ENCODE data around the gene ZNF385A. TPM values are rescaled to one million over a fixed set of nuclear protein-coding genes. Genes with fewer than 3 reads are reported as not detected.

ZNF385A gene
- total and polyA plus RNA-seq, 2 of the 4 experiments (the other 2 are of a cell fraction) = 0.36 to 2.5 TPM

- TF ChIP-seq, protein P1, sequence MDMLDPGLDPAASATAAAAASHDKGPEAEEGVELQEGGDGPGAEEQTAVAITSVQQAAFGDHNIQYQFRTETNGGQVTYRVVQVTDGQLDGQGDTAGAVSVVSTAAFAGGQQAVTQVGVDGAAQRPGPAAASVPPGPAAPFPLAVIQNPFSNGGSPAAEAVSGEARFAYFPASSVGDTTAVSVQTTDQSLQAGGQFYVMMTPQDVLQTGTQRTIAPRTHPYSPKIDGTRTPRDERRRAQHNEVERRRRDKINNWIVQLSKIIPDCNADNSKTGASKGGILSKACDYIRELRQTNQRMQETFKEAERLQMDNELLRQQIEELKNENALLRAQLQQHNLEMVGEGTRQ (IDR thresholded peaks at IDR 0.05; ENCODE audit: low read depth, low read length) = no peak
- no peak for TF ChIP-seq RFX5 (IDR thresholded peaks at IDR 0.05; ENCODE audit: low read depth, low read length)
- no peak for TF ChIP-seq MAZ (IDR thresholded peaks at IDR 0.05; ENCODE audit: borderline replicate concordance, low read depth, low read length)
- TF ChIP-seq NFE2L2 (IDR thresholded peaks at IDR 0.05; ENCODE audit: low read depth, low read length) = no peak
- TF ChIP-seq FOS (IDR thresholded peaks at IDR 0.05; ENCODE audit: low read depth, low read length) = no peak
- no peak for TF ChIP-seq MAFK (IDR thresholded peaks at IDR 0.05; ENCODE audit: low read depth, low read length)
Measured at GRCh38 chr12:54364413-54364812, 20.1 kb downstream of the ZNF385A start, which contains the start of gene GPR84 (continued).

- no peak overlapping the region for H4K91ac ChIP-seq (ENCODE audit: insufficient read depth, low read depth, low read length)
- no peak overlapping the region for H3K23ac ChIP-seq (ENCODE audit: low read depth, low read length)
- H3K4me1 ChIP-seq (ENCODE audit: control insufficient read depth, insufficient read depth, low read length) = peaks cover 13% of the 10 kb centered on the region
- dilution Hi-C loops (cut with HindIII; ENCODE audit: low sequenced_read_pairs, unreplicated experiment) (no loop called here), in situ Hi-C loops (cut with MboI; ENCODE audit: low sequenced_read_pairs) (loop anchor here (5.0 kb wide), 2 partner anchors 71 to 141 kb away; no protein-coding TSS in a partner anchor), intact Hi-C loops (cut with micrococcal nuclease) (no loop called here)
- no peaks in the 10 kb centered on the region for H4K20me1 ChIP-seq (ENCODE audit: insufficient read depth, low read length)
- DNase-seq (no peak), ATAC-seq (ENCODE audit: low read depth) (no peak)
- no peaks in the 10 kb centered on the region for H3K9me3 ChIP-seq (ENCODE audit: control insufficient read depth, insufficient read depth, low read length)
- H3K14ac ChIP-seq (replicated peaks; ENCODE audit: low read depth, low read length) = no peak overlapping the region
- no peaks in the 10 kb centered on the region for H3K27me3 ChIP-seq (ENCODE audit: control insufficient read depth, insufficient read depth, low read length)
- TF ChIP-seq RFX5 (IDR thresholded peaks at IDR 0.05; ENCODE audit: low read depth, low read length) (no peak), RAD21 (IDR thresholded peaks at IDR 0.05; ENCODE audit: low read length) (no peak), FOS (IDR thresholded peaks at IDR 0.05; ENCODE audit: low read depth, low read length) (no peak), SMC3 (IDR thresholded peaks at IDR 0.05; ENCODE audit: low read depth, low read length) (no peak), MXI1 (IDR thresholded peaks at IDR 0.05; ENCODE audit: borderline replicate concordance, low read depth, low read length) (no peak), BHLHE40 (IDR thresholded peaks at IDR 0.05; ENCODE audit: low read depth, low read length) (no peak), CHD1 (IDR thresholded peaks at IDR 0.05; ENCODE audit: low read depth, low read length) (no peak), POLR2A (IDR thresholded peaks at IDR 0.05; ENCODE audit: low read depth, low read length) (no peak), MAFK (IDR thresholded peaks at IDR 0.05; ENCODE audit: low read depth, low read length) (no peak), CEBPB (IDR thresholded peaks at IDR 0.05; ENCODE audit: low read depth, low read length) (no peak)
- 0 out of 2 replicates have a peak, but pooled peaks cover 5% of the 10 kb centered on the region for H3K9me1 ChIP-seq (ENCODE audit: insufficient read depth, low read length)
- CTCF ChIA-PET = no interaction called here
- no peak overlapping the region for H2BK20ac ChIP-seq (ENCODE audit: low read depth, low read length)
- no peak overlapping the region for H3K4me3 ChIP-seq (ENCODE audit: insufficient read depth, low read depth, low read length)
- no peak overlapping the region for H2AK9ac ChIP-seq (replicated peaks; ENCODE audit: low read depth, low read length, poor library complexity)
- H3K36me3 ChIP-seq (ENCODE audit: control insufficient read depth, insufficient read depth, low read length) = no peaks in the 10 kb centered on the region
- no CpG with 5 or more reads among the region's 6 CpGs for WGBS, 2 experiments (ENCODE audit: extremely low coverage in 2 of 2, insufficient read length in 1 of 2)
- H3K56ac ChIP-seq (ENCODE audit: extremely low read depth, insufficient read depth, low read length) = no peak overlapping the region
- no peak overlapping the region for H3K18ac ChIP-seq (ENCODE audit: low read depth, low read length)
- no peak overlapping the region for H2BK15ac ChIP-seq (ENCODE audit: low read depth, low read length)
- no peak overlapping the region for H2BK5ac ChIP-seq (ENCODE audit: low read depth, low read length, poor library complexity, severe bottlenecking)
- no peak overlapping the region for H3K4me2 ChIP-seq (ENCODE audit: low read depth, low read length)
- no peak overlapping the region for H4K5ac ChIP-seq (ENCODE audit: low read depth, low read length)
- peak overlapping the region; percentile 21; the same call in 1 of the 2 replicates for H2AK5ac ChIP-seq (ENCODE audit: low read depth, low read length)
- H2AFZ ChIP-seq (replicated peaks; ENCODE audit: low read length, poor library complexity) = no peak overlapping the region
- no peak overlapping the region for H3K9ac ChIP-seq (ENCODE audit: low read depth, low read length)
- peaks cover 0 to 11% of the 10 kb centered on the region in 2 experiments; a peak in 2 of 4 replicates for H3K79me1 ChIP-seq (ENCODE audit: low read depth in 1 of 2, low read length in 2 of 2)
- H4K8ac ChIP-seq (ENCODE audit: low read depth in 2 of 2, low read length in 2 of 2) = no peak overlapping the region
- no peak overlapping the region for H2BK120ac ChIP-seq (ENCODE audit: low read depth, low read length)
- no TSS peak for BruUV-seq (replicated peaks)
- H3K27ac ChIP-seq (ENCODE audit: insufficient read depth, low read length) = no peak overlapping the region
- no peak overlapping the region for H3K4ac ChIP-seq (ENCODE audit: low read depth, low read length)
- POLR2A ChIA-PET (ENCODE audit: unreplicated experiment) = no interaction called here
Measured at GRCh38 chr12:54363618-54364017, 20.9 kb downstream of the ZNF385A start.
